GM19239 (cell line): ENCODE data around the gene SEC22C.

ENCODE experiments used
- DNase-seq: peaks from one replicate; pipeline ENCODE4 v3.0.0; 2011; ENCODE audit warnings: low spot score; ENCODE audit not compliant: insufficient read length
- FAIRE-seq: peaks from 2 replicates; lab custom pipeline; 2011; peaks lifted over from hg19 to GRCh38; lab: Jason Lieb, UNC

SEC22C gene

GRCh38 chr3:42515976-42516375, 65.8 kb downstream of the SEC22C start:
- no peak for DNase-seq
- FAIRE-seq, result no peak

GRCh38 chr3:42515391-42515916, 66.3 kb downstream of the SEC22C start:
- no peak for DNase-seq
- no peak for FAIRE-seq

GRCh38 chr3:42514876-42515275, 66.9 kb downstream of the SEC22C start:
- FAIRE-seq, result no peak
- no peak for DNase-seq

GRCh38 chr3:42513521-42513920, 68.2 kb downstream of the SEC22C start:
- DNase-seq (no peak), FAIRE-seq (no peak)

- FAIRE-seq, result no peak
Observed at GRCh38 chr3:42513121-42513520, 68.6 kb downstream of the SEC22C start.

GRCh38 chr3:42511736-42512135, 70.0 kb downstream of the SEC22C start:
- DNase-seq (no peak), FAIRE-seq (no peak)

More at GRCh38 chr3:42513121-42513520, 68.6 kb downstream of the SEC22C start:
- DNase-seq, result no peak

GRCh38 chr3:42511201-42511600, 70.6 kb downstream of the SEC22C start:
- DNase-seq, result no peak
- FAIRE-seq, result no peak

GRCh38 chr3:42510325-42510724, 71.4 kb downstream of the SEC22C start:
- no peak for FAIRE-seq

GRCh38 chr3:42509111-42509510, 72.7 kb downstream of the SEC22C start:
- FAIRE-seq (no peak), DNase-seq (no peak)

More at GRCh38 chr3:42510325-42510724, 71.4 kb downstream of the SEC22C start:
- no peak for DNase-seq

- FAIRE-seq (no peak), DNase-seq (no peak)
Observed at GRCh38 chr3:42508562-42508961, 73.2 kb downstream of the SEC22C start.

GRCh38 chr3:42507761-42508335, 73.9 kb downstream of the SEC22C start:
- FAIRE-seq (no peak), DNase-seq (no peak)

GRCh38 chr3:42507252-42507651, 74.5 kb downstream of the SEC22C start:
- no peak for DNase-seq
- no peak for FAIRE-seq

GRCh38 chr3:42505849-42506410, 75.8 kb downstream of the SEC22C start:
- FAIRE-seq (no peak), DNase-seq (no peak)

- no peak for FAIRE-seq
- no peak for DNase-seq
Observed at GRCh38 chr3:42505128-42505848, 76.5 kb downstream of the SEC22C start.

- DNase-seq (no peak), FAIRE-seq (no peak)
Observed at GRCh38 chr3:42504334-42505127, 77.2 kb downstream of the SEC22C start.

GRCh38 chr3:42503957-42504333, 77.8 kb downstream of the SEC22C start:
- no peak for DNase-seq

GRCh38 chr3:42503251-42503924, 78.4 kb downstream of the SEC22C start:
- DNase-seq (no peak), FAIRE-seq (no peak)

More at GRCh38 chr3:42503957-42504333, 77.8 kb downstream of the SEC22C start:
- no peak for FAIRE-seq

- FAIRE-seq, result peak; percentile 75
- peak; percentile 85 for DNase-seq
Observed at GRCh38 chr3:42502429-42503250, 79.1 kb downstream of the SEC22C start, which contains the start of gene VIPR1. VIPR1 (plus strand) TSS chr3:42502643; CDS start chr3:42502736, 93 bp downstream.
